NT2/D1 (cell line): ENCODE results near the gene GRSF1.

Experiments
- YY1 ChIP-seq: IDR thresholded peaks from 2 replicates; pipeline ENCODE4 v1.6.1; 2011; ENCODE audit not compliant: insufficient read length, insufficient read depth
- ZNF274 ChIP-seq: IDR thresholded peaks from 2 replicates; pipeline ENCODE4 v1.6.1; 2011; ENCODE audit warnings: mild to moderate bottlenecking, low read depth, low read length

DNA sequence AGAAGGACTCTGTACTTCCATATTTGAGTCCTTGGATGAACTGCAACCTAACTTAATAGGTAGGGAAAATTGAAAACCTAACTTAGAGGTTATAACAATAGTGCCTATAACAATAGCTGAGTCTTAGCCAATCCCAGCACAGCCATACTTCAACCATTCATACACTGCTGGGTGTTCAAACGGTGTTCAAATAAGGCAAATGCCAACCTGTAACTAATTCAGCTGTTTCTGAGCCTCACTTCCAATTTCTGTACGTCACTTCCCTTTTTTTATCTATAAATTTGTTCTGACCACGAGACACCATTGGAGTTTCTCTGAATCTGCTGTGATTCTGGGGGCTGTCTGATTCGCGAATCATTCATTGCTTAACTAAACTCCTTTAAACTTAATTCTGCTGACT lies 9.6 kb upstream of the GRSF1 start:
- TF ChIP-seq ZNF274 (no peak), YY1 (no peak)
